Measurements from ENCODE around the gene PARP1. TPM values are rescaled to one million over a fixed set of nuclear protein-coding genes. Genes with fewer than 3 reads are reported as not detected.

Gene PARP1
- total RNA-seq, 4 donors from 2014 or later: 56.1 to 119 (median 85.0) TPM

DNA sequence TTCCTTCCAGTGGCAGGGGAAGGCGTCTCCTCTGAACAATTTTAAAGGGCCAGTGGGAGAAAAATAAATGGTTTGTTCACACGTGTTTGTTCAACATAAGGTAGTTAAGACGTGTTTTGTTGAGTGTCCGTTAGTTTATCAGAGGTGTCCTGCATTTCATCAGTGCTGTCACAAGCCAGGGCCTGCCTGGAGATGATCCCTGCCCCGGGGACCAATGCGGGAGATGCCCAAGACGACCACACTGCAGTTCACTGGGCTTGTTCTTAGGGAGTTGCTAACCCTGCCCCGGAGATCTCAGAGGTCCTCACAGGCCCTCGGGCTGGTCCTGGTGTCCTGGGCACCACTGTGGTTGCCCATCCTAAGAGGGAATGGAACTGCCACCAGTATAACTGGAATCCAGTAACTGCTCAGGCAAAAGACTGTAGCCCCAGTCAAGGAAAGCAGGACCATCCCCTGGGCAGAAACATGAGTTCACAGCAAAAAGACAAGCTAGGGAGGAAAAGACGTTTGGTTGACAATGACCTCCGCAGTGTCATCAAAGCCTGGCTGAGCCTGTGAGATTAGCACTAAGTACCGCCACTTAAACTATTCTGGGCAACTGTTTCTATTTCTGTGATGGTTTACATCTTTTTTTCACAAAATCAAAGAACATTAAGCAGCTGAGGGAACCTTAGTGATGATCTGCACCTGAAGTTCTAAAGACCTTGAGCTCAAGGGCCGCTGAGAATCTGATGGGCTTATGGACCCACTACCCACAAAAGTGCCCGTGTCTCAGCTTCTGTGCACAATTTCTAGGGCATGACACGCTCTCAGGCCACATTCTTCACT, 54.0 kb downstream of the PARP1 start:
- H3K4me3 ChIP-seq: no peak overlapping the region
- intact Hi-C loops (cut with DNase I): no loop called here

DNA sequence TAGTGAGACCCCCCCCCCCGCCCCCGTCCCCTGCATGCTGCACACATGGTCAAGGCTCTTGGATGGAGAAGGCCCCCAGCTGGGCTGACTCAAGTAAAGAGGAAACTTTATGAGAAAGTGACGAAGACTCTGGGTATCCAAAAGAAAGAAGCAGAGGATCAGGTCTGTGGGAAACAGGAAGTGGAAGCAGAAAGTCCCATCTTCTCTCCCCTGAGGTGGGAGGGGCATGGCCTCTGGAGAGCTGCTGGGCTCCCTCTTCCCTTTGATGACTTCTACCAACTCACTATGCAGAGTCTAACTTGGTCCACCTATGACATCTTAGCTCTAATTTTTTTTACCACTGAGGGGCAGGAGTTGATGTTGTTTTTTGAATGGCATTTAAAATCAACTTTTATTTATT, 56.2 kb downstream of the PARP1 start:
- Histone ChIP-seq H3K4me1 (peaks cover 0 to 9% (median 0%) of the 10 kb centered on the region in 3 donors), H3K9me3 (no peaks in the 10 kb centered on the region), H3K4me3 (no peak overlapping the region), H3K36me3 (peaks cover 0 to 7% (median 0%) of the 10 kb centered on the region in 3 donors), H3K27ac (no peak overlapping the region), H3K27me3 (no peaks in the 10 kb centered on the region)
- DNase-seq: no peak
- intact Hi-C loops (cut with DNase I): no loop called here
- 71 to 90% methylated on average over 3 of the region's 3 CpGs for WGBS, 2 donors
- TF ChIP-seq, protein P1, sequence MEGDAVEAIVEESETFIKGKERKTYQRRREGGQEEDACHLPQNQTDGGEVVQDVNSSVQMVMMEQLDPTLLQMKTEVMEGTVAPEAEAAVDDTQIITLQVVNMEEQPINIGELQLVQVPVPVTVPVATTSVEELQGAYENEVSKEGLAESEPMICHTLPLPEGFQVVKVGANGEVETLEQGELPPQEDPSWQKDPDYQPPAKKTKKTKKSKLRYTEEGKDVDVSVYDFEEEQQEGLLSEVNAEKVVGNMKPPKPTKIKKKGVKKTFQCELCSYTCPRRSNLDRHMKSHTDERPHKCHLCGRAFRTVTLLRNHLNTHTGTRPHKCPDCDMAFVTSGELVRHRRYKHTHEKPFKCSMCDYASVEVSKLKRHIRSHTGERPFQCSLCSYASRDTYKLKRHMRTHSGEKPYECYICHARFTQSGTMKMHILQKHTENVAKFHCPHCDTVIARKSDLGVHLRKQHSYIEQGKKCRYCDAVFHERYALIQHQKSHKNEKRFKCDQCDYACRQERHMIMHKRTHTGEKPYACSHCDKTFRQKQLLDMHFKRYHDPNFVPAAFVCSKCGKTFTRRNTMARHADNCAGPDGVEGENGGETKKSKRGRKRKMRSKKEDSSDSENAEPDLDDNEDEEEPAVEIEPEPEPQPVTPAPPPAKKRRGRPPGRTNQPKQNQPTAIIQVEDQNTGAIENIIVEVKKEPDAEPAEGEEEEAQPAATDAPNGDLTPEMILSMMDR (IDR thresholded peaks at IDR 0.05): no peak
- no peak for TF ChIP-seq POLR2A (IDR thresholded peaks at IDR 0.05)

More for the DNA sequence above, 54.0 kb downstream of the PARP1 start:
- no peak for TF ChIP-seq POLR2A (IDR thresholded peaks at IDR 0.05)
- TF ChIP-seq, protein P1 (IDR thresholded peaks at IDR 0.05): no peak
- no peaks in the 10 kb centered on the region for H3K9me3 ChIP-seq
- H3K27me3 ChIP-seq: no peaks in the 10 kb centered on the region
- DNase-seq: no peak
- 53 to 62% methylated on average over 8 to 12 of the region's 15 CpGs for WGBS, 2 donors
- peaks cover 0 to 26% (median 0%) of the 10 kb centered on the region in 3 donors for H3K36me3 ChIP-seq
- H3K4me1 ChIP-seq: peaks cover 0 to 11% (median 0%) of the 10 kb centered on the region in 3 donors
- no peak overlapping the region for H3K27ac ChIP-seq

DNA sequence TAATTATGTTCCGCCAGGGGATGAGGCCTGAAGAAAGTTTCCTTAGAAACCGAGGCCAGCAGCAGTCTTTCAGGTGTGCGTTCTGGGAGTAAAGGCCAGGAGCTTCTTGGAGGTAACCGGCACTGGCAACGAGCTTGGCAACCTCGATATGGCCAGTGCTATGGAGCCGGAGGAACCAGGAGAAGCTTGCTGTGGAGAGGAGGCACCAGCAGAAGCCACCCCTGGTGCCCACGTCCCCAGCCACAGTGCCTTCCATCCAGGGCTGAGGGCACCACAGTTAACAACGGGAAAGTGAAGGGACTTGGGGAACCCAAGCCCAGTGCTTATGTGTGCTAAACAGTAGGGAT, 57.4 kb downstream of the PARP1 start:
- Histone ChIP-seq H3K27ac (no peak overlapping the region), H3K9me3 (no peaks in the 10 kb centered on the region), H3K27me3 (no peaks in the 10 kb centered on the region), H3K4me1 (no peaks in the 10 kb centered on the region), H3K4me3 (no peak overlapping the region), H3K36me3 (no peaks in the 10 kb centered on the region)
- intact Hi-C loops (cut with DNase I): no loop called here
- no peak for DNase-seq
- 46 to 64% methylated on average over 2 to 7 of the region's 9 CpGs for WGBS, 2 donors
- TF ChIP-seq POLR2A (IDR thresholded peaks at IDR 0.05): no peak
- TF ChIP-seq, protein P1 (IDR thresholded peaks at IDR 0.05): no peak

DNA sequence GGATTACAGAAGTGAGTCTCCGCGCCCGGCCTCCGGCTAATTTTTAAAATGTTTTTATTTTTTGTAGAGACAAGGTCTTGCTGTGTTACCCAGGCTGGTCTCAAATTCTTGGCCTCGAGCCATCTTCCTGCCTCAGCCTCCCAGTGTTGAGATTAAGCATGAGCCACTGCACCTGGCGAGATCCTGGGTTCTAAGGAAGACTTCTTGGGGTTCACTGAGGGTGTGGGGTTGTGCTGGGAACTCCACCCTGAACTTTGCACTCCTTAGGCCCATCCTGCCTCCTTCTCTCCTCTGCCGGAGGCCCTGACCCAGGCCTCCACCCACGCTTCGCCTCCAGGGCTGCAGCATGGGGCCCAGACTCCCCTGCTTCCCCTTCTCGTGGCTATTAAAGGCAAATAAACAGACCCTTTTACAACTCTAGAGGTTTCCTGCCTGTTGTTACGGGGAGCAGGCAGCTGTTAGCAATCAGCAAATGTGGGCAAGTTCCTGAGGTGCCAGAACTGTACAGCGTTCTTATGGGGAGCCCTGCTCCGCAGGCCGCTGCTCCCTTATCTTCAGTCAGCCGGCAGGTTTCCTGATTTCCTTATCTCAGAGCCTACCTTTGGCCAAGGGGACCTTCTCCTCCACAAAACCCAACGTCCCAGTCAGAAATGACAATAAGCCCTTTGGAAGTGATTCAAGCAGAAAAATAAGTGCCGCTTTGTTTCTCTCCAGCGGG, 57.9 kb downstream of the PARP1 start:
- no peak overlapping the region for H3K27ac ChIP-seq
- H3K36me3 ChIP-seq: no peaks in the 10 kb centered on the region
- no peak for DNase-seq
- no peak overlapping the region for H3K4me3 ChIP-seq
- H3K4me1 ChIP-seq: no peaks in the 10 kb centered on the region
- no peak for TF ChIP-seq POLR2A (IDR thresholded peaks at IDR 0.05)
- whole genome bisulfite sequencing, 2 donors: 59 to 77% methylated on average over 13 to 17 of the region's 18 CpGs
- no peaks in the 10 kb centered on the region for H3K9me3 ChIP-seq
- intact Hi-C loops (cut with DNase I): no loop called here
- no peaks in the 10 kb centered on the region for H3K27me3 ChIP-seq

DNA sequence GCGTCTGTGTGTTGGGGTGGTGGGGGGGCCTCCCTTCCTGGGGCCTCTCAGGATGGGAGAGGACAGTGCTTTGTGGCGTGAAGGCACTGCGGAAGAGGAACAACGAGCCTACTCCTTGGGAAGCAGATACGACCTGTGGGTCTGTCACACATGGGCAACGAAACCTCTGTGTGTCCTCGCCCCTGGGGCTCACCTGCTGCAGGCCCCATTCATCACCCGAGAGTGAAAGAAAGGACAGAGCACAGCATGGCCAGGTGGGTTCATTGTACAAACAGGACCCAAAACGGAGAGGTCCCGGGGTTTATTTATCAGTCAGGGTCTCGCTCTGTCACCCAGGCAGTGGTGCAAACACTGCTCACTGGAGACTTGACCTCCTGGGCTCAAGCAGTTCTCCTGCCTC, 58.8 kb downstream of the PARP1 start:
- 88 to 91% methylated on average over 3 to 11 of the region's 11 CpGs for WGBS, 2 donors
- intact Hi-C loops (cut with DNase I): no loop called here
- no peak for DNase-seq

More for the DNA sequence above, 58.8 kb downstream of the PARP1 start:
- H3K27ac ChIP-seq: no peak overlapping the region
- no peaks in the 10 kb centered on the region for H3K4me1 ChIP-seq
- H3K36me3 ChIP-seq: no peaks in the 10 kb centered on the region
- H3K9me3 ChIP-seq: no peaks in the 10 kb centered on the region
- H3K27me3 ChIP-seq: no peaks in the 10 kb centered on the region
- no peak for TF ChIP-seq POLR2A (IDR thresholded peaks at IDR 0.05)
- TF ChIP-seq, protein P1 (IDR thresholded peaks at IDR 0.05): no peak
- H3K4me3 ChIP-seq: no peak overlapping the region

All from esophagus squamous epithelium (tissue), 5 donors.